Measurements from ENCODE around the gene ATXN2. TPM values are rescaled to one million over a fixed set of nuclear protein-coding genes. Genes with fewer than 3 reads are reported as not detected.

The ATXN2 gene
- total and polyA plus RNA-seq, 2 of the 4 experiments (the other 2 are of a cell fraction): 12.4 to 66.5 TPM

GRCh38 chr12:111523587-111524167 lies 75.4 kb downstream of the ATXN2 start:
- Histone ChIP-seq H4K20me1 (ENCODE audit: insufficient read depth, low read length) (0 out of 2 replicates have a peak, but pooled peaks cover 6% of the 10 kb centered on the region), H3K27ac (ENCODE audit: insufficient read depth, low read length) (no peak overlapping the region), H2AK9ac (replicated peaks; ENCODE audit: low read depth, low read length, poor library complexity) (no peak overlapping the region), H2BK5ac (ENCODE audit: low read depth, low read length, poor library complexity, severe bottlenecking) (no peak overlapping the region), H3K4me3 (ENCODE audit: insufficient read depth, low read depth, low read length) (no peak overlapping the region), H3K23ac (ENCODE audit: low read depth, low read length) (no peak overlapping the region), H4K5ac (ENCODE audit: low read depth, low read length) (no peak overlapping the region), H3K79me1 (ENCODE audit: low read depth in 1 of 2, low read length in 2 of 2) (peaks cover 36 to 39% of the 10 kb centered on the region in 2 experiments), H2BK20ac (ENCODE audit: low read depth, low read length) (no peak overlapping the region), H3K18ac (ENCODE audit: low read depth, low read length) (no peak overlapping the region), H2BK120ac (ENCODE audit: low read depth, low read length) (no peak overlapping the region), H3K9me1 (ENCODE audit: insufficient read depth, low read length) (0 out of 2 replicates have a peak, but pooled peaks cover 6% of the 10 kb centered on the region), H4K8ac (ENCODE audit: low read depth in 2 of 2, low read length in 2 of 2) (no peak overlapping the region), H3K36me3 (ENCODE audit: control insufficient read depth, insufficient read depth, low read length) (peaks cover 54% of the 10 kb centered on the region), H2BK15ac (ENCODE audit: low read depth, low read length) (no peak overlapping the region), H3K9ac (ENCODE audit: low read depth, low read length) (no peak overlapping the region), H3K4me2 (ENCODE audit: low read depth, low read length) (no peak overlapping the region), H4K91ac (ENCODE audit: insufficient read depth, low read depth, low read length) (no peak overlapping the region), H2AK5ac (ENCODE audit: low read depth, low read length) (no peak overlapping the region), H3K4me1 (ENCODE audit: control insufficient read depth, insufficient read depth, low read length) (no peaks in the 10 kb centered on the region), H3K14ac (replicated peaks; ENCODE audit: low read depth, low read length) (no peak overlapping the region), H3K4ac (ENCODE audit: low read depth, low read length) (no peak overlapping the region), H3K56ac (ENCODE audit: extremely low read depth, insufficient read depth, low read length) (no peak overlapping the region), H3K27me3 (ENCODE audit: control insufficient read depth, insufficient read depth, low read length) (no peaks in the 10 kb centered on the region), H2AFZ (replicated peaks; ENCODE audit: low read length, poor library complexity) (no peak overlapping the region), H3K9me3 (ENCODE audit: control insufficient read depth, insufficient read depth, low read length) (no peaks in the 10 kb centered on the region)
- in situ Hi-C loops (cut with MboI; ENCODE audit: low sequenced_read_pairs): no loop called here
- no CpG with 5 or more reads among the region's 5 CpGs for WGBS, 2 experiments (ENCODE audit: extremely low coverage in 2 of 2, insufficient read length in 1 of 2)
- no peak for ATAC-seq (ENCODE audit: low read depth)
- no TSS peak for BruUV-seq (replicated peaks)
- intact Hi-C loops (cut with micrococcal nuclease): no loop called here
- ChIA-PET CTCF (no interaction called here), POLR2A (ENCODE audit: unreplicated experiment) (no interaction called here)
- dilution Hi-C loops (cut with HindIII; ENCODE audit: low sequenced_read_pairs, unreplicated experiment): no loop called here
- no peak for TF ChIP-seq CEBPB (IDR thresholded peaks at IDR 0.05; ENCODE audit: low read depth, low read length)
- no peak for TF ChIP-seq MAFK (IDR thresholded peaks at IDR 0.05; ENCODE audit: low read depth, low read length)
- no peak for TF ChIP-seq ELK1 (IDR thresholded peaks at IDR 0.05; ENCODE audit: borderline replicate concordance, low read depth, low read length)
- no peak for DNase-seq
